ENCODE results near the gene GARNL3.

Gene GARNL3

GRCh38 chr9:127249877-127250276 is 14.7 kb upstream of the GARNL3 start:
- no peak for TF ChIP-seq ZNF274 (IDR thresholded peaks at IDR 0.05; ENCODE audit: low read depth, low read length)
- no peak overlapping the region for H3K4me3 ChIP-seq (ENCODE audit: low read length)

DNA sequence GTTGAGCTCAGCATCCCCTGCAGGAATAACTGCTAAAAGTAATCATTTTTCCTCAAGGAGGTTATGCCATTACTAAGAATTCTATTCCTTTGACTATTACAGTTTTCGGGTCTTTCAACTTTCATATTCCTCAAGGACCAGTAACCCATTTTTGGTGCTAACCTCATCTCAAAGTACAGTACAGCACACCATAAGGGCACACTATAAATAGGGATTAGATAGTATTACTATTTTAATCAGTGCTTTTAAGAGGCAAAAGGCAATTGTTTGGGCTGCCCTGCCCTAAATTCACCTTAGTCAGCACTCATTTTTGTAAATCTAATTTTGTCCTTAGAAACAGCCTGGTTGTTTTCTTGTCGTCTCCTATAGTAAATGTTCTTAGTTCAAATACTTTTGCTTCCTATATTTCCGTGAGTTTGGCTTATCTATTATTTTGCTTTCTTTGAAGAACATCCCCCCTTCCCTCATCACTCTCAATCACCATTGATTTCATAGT is 13.6 kb upstream of the GARNL3 start:
- TF ChIP-seq ZNF274 (IDR thresholded peaks at IDR 0.05; ENCODE audit: low read depth, low read length): no peak

GRCh38 chr9:127252410-127253318 is 11.9 kb upstream of the GARNL3 start:
- no peak overlapping the region for H3K4me3 ChIP-seq (ENCODE audit: low read length)
- TF ChIP-seq ZNF274 (IDR thresholded peaks at IDR 0.05; ENCODE audit: low read depth, low read length): no peak

More for the DNA sequence above, 13.6 kb upstream of the GARNL3 start:
- H3K4me3 ChIP-seq (ENCODE audit: low read length): no peak overlapping the region

DNA sequence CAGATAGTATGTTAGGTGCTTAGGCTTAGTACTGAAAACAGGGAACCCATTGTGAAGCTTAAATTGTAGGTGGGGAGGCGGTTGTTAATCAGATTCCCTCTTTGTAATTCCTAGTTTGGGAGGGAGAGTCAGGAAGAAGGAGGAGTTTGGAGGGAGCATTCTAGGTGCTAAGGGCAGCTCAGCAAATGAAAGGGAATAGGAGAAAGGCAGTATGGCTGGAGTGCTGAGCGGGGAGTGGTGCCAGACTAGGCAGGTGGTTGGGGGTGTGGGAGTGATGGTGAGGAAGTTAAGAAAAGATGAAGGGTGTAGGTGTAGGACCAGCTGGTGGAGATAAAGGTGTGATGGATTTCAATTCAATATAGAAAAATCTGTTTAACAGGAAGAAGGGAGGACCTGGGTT is 11.1 kb upstream of the GARNL3 start:
- H3K4me3 ChIP-seq (ENCODE audit: low read length): no peak overlapping the region
- no peak for TF ChIP-seq ZNF274 (IDR thresholded peaks at IDR 0.05; ENCODE audit: low read depth, low read length)

- H3K4me3 ChIP-seq (ENCODE audit: low read length): no peak overlapping the region
- no peak for TF ChIP-seq ZNF274 (IDR thresholded peaks at IDR 0.05; ENCODE audit: low read depth, low read length)
These were observed 8.9 kb upstream of the GARNL3 start for GRCh38 chr9:127255692-127256091.

GRCh38 chr9:127256324-127256723 is 8.2 kb upstream of the GARNL3 start:
- no peak overlapping the region for H3K4me3 ChIP-seq (ENCODE audit: low read length)
- TF ChIP-seq ZNF274 (IDR thresholded peaks at IDR 0.05; ENCODE audit: low read depth, low read length): no peak

DNA sequence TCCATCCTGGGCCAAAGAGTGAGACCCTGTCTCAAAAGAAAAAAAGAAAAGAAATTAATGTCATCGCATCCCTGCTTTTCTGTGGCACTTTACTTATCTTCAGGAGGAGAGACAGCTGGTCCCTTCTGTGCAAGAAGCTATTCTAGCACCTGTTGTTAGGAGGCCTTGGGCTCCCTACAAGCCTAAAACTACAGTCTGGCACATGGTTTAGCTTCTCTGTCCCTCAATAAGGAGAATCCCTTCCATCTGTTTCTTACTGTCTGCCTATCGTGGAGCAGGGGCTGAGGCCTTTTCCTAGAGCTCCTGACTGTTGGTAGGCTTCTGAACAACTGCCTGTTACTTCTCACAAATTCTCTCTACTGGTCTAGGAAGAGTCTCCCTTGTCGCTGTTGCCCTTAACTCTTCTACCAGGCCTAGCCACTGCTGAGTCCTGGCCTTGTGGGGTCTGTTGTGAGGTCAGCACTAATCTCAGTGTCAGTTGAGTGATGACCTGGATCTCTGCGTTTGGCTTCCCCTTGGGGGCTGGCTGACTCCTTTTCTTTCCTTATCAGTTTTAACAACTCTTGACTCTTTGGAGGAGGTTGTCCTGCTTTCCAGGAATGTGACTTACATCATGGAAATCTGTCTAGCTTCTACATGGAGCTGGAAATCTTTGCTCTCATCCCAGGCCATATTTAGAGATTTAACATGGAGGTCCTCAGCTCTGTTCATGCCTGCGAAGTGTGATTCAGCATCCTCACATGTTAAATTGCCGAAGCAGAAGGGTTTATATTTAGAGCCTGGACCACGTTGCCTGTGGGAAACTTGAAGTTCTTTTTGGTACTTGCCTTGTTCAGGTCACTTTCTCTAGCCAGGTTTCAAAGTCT is 5.7 kb upstream of the GARNL3 start:
- no peak for TF ChIP-seq ZNF274 (IDR thresholded peaks at IDR 0.05; ENCODE audit: low read depth, low read length)
- no peak overlapping the region for H3K4me3 ChIP-seq (ENCODE audit: low read length)

GRCh38 chr9:127262602-127263001 is 2.0 kb upstream of the GARNL3 start:
- no peak overlapping the region for H3K4me3 ChIP-seq (ENCODE audit: low read length)
- no peak for TF ChIP-seq ZNF274 (IDR thresholded peaks at IDR 0.05; ENCODE audit: low read depth, low read length)

- no peak for TF ChIP-seq ZNF274 (IDR thresholded peaks at IDR 0.05; ENCODE audit: low read depth, low read length)
- no peak overlapping the region for H3K4me3 ChIP-seq (ENCODE audit: low read length)
These were observed 1.3 kb upstream of the GARNL3 start for GRCh38 chr9:127263237-127263636.

DNA sequence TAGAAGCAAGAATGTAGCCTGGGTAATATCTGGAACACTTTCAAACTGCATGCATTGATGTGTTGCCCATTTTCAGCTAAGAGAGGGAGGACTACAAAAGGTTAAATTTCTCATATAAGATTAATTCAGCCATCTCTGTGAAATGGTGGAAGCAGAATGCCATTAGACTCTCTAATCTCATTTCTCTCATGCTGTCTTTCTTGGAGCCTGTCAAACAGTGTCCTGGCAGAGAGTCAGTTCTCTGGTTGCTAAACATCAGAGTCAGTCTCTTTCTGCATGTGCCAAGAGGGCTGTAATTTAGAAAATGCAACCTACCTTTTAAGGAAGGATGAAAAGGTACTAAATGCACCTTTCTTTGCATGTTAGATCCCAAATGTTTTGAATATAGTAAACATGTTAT is 910 bp upstream of the GARNL3 start:
- no peak overlapping the region for H3K4me3 ChIP-seq (ENCODE audit: low read length)
- no peak for TF ChIP-seq ZNF274 (IDR thresholded peaks at IDR 0.05; ENCODE audit: low read depth, low read length)

DNA sequence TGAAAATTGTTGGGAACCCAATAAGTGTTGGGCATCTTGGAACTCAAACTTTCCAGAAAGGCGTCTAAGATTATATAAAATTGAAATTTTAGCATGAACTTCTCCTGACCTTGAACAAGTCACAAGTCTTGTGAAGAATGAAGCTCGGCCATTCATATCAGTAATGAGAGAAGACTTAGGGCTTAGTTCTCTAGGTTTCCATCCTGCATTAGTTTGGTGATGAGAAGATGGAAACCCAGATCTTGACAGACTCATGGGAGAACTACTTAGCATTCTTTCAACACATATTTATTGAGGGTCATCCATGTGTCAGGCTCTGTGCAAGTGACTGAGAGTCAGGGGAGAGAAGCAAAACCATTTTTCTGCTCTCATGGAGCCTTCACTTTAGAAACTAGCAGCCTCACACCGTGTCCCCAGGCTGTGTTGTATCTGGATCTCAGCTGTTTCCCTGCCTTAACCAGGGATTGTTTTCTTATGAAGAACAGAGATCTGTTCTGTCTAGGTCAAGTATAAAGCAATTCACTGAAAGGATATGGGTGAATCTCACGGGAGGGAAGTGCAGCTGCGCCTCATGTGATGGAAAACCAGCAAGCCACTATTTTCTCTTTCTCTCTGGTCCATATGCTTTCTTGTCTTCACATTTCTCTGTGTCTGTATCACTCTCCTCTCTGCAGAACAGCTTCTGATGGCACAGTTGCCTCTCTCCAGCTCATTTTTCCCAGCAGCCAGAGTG is 3.4 kb downstream of the GARNL3 start:
- H3K4me3 ChIP-seq (ENCODE audit: low read length): no peak overlapping the region
- TF ChIP-seq ZNF274 (IDR thresholded peaks at IDR 0.05; ENCODE audit: low read depth, low read length): no peak

GRCh38 chr9:127269449-127269848 is 4.9 kb downstream of the GARNL3 start:
- TF ChIP-seq ZNF274 (IDR thresholded peaks at IDR 0.05; ENCODE audit: low read depth, low read length): no peak
- H3K4me3 ChIP-seq (ENCODE audit: low read length): no peak overlapping the region

GRCh38 chr9:127273326-127273725 is 8.8 kb downstream of the GARNL3 start:
- H3K4me3 ChIP-seq (ENCODE audit: low read length): no peak overlapping the region
- TF ChIP-seq ZNF274 (IDR thresholded peaks at IDR 0.05; ENCODE audit: low read depth, low read length): no peak

GRCh38 chr9:127277099-127277498 is 12.5 kb downstream of the GARNL3 start:
- H3K4me3 ChIP-seq (ENCODE audit: low read length): no peak overlapping the region
- TF ChIP-seq ZNF274 (IDR thresholded peaks at IDR 0.05; ENCODE audit: low read depth, low read length): no peak

Data from GM08714 (cell line).